HG03521 (cell line): ENCODE results near the gene MRPS2.

Experiments used
- ATAC-seq: cut with Tn5 transposase; IDR thresholded peaks from one replicate; pipeline ENCODE4 v1.9.1; 2021; ENCODE audit warnings: mild to moderate bottlenecking, moderate library complexity; ENCODE audit not compliant: unreplicated experiment

Gene MRPS2

DNA sequence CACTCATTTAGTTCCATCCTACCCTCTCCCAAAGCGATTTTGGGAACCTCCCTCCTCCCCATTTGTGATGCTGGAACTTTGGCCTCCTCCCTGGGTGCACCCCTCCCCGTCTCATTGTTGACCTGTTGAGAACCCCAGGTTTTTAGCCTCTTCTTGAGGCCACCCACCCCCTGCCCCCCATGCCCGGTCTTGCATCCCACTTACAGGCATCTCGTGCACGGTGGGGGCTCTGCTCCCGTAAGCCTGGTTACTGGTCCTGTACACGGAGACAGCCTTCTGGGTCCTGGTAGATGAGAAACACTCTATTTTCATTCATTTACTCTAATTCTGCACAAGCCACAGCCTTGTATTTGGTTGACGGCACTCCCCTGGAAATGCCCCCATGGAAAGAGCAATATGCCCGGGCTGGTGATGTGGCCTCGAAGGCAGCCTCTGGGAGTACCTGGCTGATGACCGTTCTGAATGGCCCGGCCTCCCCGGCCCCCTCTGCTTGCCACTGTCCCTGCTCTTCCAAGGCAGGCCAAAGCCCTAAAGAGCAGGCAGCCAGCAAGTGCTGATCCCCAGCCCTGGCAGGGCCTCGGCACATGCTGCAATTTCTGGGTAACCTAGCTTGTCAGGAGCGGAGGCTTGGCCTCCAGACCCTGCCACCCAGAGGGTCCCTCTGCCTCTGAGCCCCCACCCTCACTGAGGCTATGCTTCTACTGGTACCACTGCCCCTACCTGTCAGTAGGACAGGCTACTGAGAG is 1.9 kb upstream of the MRPS2 start:
- ATAC-seq, result no peak

DNA sequence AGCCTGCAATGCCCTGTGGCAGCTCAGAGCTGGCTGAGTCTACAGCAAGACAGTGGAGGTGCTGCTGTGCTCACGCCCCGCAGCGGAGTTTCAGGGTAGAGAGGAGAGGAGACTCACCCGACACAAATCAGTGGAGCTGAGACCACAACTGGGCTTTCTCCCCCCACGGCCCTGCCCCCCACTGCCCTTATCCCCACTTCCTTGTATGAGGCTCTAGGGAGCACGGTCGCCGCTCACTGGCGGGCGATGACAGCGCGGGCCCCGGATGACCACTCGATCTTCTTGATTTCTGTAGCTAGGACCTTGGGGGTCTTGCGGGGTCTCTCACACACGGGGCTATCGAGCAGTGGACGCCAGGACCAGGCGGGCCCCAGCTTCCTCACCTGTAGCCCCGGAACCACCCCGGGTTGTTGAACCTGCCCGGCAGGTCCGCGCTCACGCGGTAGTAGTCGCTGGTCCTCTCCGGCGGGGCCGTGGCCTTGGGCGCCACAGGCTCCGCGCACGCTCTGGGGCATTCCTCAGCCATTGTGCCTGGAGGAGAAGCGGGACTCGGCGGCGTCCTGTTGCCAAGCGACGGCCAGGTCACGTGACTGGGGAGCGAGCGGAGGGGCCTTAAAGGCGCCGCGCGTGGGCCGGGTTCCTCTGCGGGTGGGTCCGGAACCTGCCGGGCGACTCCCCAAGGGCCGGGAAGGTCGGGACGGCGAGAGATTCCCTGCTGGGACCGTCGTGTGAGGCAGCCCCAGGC is 984 bp upstream of the MRPS2 start:
- ATAC-seq, result no peak

DNA sequence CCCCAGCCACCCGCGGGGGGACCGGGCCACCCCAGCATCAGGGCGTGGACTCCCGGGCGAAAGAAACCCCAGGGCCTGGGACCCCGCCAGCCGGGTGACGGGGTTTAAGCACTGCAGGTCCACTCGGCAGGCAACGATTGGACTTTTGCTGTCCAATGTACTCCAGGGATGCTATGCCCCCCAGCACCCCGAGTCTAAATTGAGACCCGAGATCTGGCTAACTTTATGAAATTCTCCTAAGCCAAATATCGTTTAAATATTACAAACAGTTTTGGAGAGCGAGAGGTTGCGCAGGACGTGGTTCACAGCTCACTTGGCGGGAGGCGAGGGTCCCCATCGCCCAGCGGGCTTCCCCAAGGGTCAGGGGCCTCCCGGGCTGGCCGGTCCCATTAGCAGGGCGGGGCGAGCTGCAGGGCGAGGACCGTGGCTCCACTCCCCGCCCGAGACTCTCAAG is 384 bp upstream of the MRPS2 start:
- no peak for ATAC-seq

DNA sequence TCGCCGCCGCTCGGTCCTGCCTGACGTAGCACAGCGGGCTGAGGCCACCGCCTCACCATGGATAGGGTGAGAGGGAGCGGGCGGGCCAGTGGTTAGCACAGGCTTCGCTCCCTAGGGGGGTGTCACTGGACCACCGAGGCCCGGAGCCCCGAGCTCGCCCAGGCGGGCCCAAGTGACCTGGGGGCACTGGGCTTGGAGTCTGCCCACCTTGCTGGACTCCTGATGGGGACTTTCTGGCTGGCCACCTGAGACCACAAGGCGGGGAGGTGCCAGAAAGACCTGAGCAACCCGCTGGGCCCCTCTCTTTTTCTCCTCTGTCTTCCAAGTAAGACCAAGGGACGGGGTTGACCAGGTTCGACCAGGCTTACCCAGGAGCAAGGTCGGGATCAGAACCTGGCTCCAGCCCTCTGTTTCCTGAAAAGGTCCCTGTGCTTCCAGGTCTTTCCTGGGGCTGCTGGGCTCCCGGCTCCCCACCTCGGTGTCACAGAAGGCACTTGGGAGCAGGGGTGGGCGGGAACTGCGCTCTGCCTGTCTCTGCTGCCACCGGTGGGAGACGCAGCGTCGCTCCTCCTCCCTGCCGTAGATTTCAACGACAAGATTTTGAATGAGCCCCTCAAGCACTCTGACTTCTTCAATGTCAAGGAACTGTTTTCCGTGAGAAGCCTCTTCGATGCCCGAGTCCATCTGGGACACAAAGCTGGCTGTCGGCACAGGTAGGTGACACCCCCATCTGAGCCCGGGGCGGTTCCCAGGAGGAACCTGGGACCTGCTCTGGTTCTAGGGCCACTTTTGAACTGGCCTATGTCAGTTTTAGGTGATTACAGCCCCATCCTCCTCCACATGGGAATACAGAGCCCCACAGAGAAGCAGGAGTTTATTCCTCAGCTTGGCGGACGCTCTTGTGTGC is 1.0 kb downstream of the MRPS2 start:
- no peak for ATAC-seq

DNA sequence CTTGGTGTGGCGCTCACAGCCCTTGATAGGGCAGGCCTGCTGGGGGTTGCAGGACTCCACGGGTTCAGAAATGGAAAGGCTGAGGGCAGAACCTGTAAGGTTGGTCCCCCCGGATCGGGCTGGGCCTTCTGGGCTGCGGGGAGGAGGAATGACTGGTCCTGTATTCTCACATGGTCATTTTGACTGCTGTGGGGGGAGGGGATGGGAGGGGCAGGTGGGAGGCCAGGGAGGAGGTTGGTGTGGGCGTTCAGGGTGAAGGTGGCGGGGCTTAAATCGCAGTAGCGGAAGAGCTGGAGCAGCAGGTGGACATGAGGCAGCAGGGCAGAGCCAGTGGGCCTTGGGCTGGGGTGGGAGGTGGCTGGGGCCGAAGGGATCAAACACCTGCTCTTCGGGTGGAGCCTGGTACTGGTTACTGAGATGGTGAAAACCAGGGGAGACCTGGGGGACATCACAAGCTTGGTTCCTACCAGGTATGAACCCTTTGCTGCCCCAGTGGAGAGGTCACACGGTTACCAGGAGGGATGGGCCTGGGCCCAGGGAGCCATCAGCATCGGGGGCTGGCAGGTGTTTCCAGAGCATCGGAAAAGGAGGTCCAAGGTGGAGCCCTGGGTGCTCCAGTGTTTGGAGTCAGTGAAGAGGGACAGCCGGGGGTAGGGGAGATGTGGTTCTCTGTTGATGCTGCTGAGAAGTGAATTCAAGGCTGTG is 1.8 kb downstream of the MRPS2 start:
- ATAC-seq, result no peak

DNA sequence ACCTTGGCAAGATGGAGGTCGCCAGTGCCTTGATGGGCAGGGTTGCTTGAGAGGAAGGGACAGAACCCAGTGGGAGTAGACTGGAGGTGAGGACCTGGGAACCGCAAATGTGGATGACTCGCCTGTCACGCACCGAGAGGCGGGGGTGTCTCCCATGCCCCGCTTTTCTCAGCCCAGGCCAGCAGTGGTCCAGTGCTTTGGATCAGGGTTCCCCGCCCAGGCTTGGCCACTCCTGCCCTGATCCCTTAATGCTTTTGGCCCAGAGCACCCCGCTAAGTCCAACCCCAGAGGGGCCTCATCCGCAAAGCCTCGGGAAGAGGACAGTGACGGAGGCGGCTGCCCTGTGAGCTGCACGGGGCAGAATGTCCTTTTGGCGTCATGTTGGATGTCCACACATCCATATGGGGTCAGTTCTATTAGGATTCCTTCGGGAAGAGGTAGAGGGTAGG is 2.4 kb downstream of the MRPS2 start:
- no peak for ATAC-seq

DNA sequence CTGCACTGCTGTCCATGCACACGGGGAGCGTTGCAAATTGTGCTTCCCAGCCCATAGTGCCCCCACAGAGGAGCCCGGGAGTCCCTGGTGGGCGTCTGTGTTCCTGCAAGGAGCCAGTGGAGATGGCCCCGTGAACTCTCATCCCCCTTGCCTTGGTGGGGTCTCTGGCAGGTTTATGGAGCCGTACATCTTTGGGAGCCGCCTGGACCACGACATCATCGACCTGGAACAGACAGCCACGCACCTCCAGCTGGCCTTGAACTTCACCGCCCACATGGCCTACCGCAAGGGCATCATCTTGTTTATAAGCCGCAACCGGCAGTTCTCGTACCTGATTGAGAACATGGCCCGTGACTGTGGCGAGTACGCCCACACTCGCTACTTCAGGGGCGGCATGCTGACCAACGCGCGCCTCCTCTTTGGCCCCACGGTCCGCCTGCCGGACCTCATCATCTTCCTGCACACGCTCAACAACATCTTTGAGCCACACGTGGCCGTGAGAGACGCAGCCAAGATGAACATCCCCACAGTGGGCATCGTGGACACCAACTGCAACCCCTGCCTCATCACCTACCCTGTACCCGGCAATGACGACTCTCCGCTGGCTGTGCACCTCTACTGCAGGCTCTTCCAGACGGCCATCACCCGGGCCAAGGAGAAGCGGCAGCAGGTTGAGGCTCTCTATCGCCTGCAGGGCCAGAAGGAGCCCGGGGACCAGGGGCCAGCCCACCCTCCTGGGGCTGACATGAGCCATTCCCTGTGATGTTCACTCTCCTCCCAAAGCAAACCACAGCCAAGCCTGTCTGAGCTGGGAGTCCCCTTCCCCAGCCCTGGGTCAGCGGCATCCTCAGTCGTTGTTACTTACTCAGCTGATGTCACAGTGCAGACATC is 3.1 kb downstream of the MRPS2 start:
- no peak for ATAC-seq

DNA sequence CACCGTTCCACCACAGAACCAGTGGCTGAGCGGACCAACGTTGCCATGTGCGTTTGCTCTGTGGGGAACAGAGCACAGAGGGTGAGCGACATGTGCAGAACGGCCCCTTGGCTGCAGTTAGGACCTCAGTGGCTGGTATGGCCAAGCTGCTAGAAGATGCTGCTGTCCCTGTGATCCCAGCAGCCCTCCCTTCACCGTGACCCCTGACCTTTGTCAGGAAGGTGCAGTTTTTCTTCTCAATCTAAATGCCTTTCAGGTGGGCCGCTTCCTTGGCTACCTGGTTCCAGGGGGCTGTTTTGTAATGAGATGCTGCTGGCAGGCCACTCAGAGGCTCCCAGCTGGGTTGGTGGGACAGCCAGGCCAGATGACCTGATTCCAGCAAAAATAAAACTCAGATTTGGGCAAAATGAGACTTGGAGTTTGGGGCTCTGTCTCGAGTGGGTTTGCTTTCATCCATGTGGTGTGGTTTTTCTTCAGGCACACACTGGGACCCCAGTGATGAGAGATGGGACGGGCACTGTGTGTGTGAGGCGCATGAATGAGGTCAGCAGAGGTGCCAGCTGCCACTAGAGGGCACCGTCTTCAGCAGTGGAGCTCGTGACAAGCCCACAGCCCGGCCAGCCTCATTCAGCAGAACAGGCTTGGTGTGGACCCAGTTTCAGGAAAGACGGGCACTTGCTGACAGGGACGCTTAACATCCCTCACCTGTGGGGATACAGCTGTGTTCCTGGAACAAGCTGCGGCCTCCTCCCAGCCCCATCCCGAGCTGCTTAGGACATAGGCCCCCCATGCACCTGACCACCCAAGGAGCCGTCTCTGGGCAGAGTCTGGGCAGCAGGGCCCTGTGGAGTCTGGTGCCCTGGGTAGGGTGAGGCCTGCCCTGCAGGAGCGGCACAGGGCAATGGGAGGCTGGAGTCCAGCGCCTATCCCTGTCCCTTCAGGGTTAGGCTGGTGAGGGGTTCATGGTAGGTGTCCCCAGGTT is 4.1 kb downstream of the MRPS2 start:
- no peak for ATAC-seq

DNA sequence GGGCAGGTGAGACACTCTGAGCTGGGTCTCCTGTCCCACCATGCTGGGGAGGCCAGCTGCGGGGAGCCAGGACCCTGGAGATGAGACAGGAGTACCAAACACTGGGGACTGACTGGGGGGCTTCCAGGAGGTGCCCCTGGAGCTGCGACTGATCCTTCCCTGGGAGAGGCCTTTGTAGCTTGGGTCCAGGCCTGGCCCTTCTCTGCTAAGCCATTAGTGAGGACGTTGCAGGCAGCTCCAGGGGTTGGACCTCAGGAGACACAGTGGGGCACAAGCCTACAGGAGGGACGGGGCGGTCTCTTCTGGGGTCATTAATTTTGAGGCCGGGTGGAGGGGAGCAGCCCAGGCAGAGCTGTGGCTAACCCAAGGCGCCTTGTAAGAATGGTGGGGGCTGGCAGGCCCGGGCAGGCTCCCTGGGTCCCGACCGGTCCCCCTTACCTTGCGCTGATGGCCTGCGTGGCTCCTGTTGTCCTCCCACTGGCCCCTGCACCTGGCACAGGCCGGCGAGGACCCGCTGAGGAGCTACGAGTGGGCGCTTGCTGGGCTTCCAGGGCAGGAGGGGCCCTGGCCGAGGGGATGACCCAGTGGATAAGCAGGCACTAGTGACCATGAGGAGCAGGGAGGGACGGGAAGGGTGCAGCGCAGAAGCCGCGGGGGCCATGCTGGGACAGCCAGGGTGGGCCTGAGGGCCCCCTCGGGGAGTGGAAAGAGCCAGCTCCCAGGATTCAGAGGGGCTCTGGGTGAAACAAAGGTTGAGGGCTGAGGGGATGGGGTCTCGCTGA is 5.1 kb downstream of the MRPS2 start:
- no peak for ATAC-seq

DNA sequence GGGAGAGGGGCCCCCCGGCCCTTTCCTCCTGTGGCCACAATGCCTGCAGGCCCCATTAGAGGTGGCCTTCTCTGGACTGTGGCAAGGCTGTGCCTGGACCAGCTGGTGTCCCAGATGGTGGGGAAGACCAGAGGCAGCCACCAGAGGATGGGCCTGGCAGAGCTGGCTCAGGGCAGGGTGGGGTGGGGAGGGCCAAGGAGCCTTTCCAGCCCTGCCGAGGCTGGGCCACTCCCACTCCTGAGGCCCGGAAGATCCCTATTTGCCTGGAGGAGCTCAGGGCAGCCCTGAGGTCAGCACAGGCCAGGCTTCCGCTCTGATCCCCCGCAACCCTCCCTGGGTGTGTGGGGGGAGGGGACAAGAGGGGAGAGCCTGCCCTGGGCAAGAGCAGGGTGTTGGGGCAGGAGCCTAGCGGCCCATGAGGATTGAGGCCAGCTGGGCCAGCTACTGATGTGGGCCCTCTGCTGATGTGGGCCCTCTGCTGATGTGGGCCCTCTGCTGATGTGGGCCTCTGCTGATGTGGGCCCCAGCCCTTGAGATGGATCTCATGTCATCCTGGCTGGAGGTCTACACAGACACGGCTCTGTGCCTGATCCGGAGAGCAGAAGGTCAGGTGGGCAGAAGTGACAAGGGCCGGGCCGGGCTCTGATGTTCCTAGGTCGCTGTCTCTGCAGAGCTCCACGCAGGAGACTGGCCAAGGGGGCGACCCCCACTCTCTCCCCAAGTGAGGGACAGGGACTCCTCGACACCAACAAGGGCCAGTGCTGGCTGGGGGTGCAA is 6.0 kb downstream of the MRPS2 start:
- ATAC-seq, result no peak

DNA sequence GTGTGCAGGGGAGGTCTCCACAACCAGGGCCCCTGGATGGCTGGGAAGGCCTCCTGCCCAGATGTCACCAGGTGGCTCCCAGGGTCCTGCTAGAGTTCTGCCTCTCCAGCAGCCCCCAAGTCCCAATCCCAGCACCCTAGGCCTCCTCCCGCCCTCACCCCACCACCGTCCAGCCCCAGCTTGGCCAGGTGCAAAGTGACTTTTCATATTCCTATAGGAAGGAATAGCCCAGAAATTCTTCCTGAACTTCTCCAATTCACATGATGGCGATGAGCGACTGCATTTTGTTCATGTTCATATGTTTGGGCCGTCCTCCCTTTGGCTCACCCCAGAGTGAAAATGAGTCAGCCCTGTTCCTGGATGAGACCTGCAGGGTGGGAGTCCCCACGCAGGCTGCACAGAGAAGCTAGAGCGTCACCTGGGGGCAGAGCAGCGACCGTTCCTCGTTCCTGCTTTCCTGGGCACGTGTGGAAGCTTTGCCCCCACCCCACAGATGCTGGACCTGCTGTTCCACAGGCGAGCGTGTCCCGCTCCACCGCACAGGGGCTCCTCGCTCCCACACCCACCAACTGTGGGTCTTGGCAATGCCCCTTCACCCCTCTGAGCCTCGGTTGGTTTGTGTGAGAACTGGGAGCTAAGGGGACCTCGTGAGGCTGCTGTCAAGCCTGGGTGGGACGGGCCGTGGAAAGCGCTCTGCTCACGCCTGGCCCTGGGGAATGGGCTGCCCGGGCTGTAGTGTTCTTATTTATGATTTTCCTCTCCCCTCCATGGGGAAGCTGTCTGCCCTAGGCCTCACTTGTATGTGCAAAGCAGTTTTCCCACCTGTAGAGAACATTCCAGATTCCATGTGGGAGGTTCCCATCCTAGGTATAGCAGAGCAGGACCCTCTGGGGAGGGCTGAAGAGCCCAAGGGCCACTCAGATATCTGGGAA is 6.9 kb downstream of the MRPS2 start:
- no peak for ATAC-seq

DNA sequence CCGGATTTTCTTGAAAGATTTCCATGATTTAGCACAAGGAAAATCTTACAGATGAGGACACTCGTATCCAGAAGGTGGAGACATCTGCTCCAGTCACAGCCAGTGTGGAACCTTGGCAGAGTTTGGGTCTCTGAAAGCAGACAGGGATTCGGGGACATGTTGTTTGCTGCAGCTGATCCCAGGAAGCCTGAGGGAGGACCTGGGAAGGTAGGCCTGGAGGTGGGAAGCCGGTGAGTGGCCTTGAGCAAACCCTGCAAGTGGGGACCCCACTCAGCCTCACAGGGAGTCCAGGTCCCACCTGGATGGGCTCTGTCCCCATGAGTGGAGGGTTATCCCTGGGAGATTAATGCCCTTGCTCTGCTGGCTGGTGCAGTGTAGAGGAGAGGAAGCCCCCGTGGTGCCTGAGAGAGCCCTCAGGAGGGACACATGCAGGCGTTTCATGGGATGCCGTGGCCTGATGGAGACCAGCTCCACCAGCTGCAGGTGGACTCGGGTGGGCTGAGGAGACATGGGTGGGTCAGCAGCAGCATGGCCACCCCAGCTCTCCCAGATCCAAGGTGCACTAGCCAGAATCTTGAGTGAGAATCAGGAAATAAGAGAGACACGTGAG is 7.8 kb downstream of the MRPS2 start:
- no peak for ATAC-seq

DNA sequence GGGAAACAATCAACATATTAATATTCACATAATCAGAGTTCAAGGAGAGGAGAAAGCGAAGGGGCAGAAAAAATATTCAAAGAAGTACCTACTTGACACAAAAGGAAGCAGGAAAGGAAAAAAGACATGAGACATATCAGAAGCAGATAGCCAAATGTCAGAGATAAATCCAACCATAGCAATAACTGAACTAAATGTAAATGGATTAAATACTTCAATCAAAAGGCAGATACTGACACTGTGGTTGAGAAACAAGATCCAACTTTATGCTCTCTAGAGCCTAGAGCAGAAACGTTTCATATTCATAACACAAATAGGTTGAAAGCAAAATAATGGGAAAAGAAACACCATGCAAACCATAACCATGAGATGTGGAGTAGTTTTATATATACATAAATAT is 9.0 kb downstream of the MRPS2 start:
- no peak for ATAC-seq

DNA sequence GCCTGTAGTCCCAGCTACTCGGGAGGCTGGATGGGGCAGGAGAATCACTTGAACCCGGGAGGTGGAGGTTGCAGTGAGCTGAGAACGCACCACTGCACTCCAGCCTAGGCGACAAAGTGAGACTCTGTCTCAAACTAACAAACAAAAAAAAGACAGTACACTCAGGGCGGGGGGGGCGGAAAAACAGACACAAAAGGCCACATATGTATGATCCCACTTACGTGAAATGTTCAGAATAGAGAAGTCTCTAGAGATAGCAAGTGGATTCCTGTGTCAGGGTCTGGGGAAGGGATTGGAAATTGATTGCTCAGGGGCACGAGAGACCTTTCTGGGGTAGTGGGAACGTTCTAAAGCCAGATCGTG is 11.7 kb downstream of the MRPS2 start:
- ATAC-seq, result no peak

DNA sequence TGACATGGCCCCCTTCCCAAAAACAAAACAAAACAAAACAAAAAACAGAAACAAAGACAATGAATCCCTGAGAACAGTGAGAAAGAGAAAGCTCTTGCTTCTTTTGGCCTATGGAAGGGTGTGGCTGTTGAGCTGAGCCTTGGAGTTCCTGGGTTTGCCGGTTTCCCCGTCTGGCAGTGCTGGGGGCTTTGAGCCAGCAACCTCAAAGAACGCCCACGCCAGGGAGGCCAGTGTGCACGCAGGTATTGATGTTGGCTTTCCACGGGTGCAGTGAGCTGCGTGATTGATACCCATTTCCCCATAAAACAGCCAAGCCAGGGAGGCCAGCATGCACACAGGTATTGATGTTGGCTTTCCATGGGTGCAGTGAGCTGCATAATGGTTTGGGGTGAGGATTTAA is 12.4 kb downstream of the MRPS2 start:
- ATAC-seq, result no peak
